Epidermal melanocyte (primary cell): ENCODE measurements around the gene DCLRE1B.
"Not testable (repeated sequence)": the region's sequence is repeated elsewhere in the genome, so short reads cannot be mapped to it uniquely, and the experiment has no call there.

ENCODE experiments used
- DNase-seq: peaks from one replicate; pipeline ENCODE4 v3.0.0; 2011; ENCODE audit warnings: low spot score; ENCODE audit not compliant: insufficient read length

Gene DCLRE1B

GRCh38 chr1:113946678-113947387 lies 41.7 kb downstream of the DCLRE1B start:
- no peak for DNase-seq

DNA sequence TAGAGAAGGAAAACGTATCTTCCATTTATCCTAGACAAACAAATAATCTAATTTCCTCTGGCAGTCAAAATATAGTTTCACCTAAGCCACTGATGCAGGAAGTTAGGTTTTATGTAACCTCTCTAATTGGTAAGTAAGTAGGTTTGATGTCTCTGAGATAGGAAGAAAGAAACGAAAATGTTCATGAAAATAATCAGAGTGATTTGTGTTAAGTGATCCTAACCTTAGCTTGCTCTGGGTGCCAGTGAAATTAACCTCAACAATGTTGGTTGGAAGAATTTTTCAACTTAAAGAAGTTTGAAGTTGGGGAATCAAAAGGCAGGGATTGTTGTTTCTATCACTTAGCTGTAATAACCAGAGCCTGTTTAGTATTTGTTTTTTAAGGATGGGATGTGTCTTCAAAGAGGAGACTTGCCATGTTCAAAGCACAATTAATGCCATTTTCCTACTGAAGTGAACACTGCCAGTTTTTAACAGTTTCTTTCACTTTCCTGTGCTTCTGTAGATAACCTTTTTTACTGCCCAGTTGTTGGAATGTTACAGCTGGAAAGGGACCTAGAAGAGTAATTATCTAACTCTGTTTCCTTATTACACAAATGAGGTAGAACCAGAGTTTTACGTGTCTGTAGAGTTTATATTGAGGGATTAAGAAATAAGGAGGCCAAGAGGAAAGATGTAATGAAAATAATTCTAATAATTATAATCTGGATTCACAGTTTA lies 42.4 kb downstream of the DCLRE1B start:
- DNase-seq: no peak

DNA sequence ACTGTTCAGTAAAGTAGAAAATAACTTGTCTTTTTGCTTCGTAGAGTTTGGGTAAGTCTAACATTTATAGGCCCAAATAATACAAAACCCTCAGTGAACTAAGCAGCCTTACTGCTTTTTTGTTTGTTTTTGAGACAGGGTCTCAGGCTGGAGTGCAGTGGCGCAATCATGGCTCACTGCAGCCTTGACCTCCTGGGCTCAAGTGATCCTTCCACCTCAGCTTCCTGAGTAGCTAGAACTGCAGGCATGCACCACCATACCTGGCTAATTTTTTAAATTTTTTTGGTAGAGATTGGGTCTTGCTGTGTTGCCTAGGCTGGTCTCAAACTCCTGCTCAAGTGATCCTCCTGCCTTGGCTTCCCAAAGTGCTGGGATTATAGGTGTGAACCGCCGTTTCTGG lies 43.0 kb downstream of the DCLRE1B start:
- DNase-seq: not testable (repeated sequence)

DNA sequence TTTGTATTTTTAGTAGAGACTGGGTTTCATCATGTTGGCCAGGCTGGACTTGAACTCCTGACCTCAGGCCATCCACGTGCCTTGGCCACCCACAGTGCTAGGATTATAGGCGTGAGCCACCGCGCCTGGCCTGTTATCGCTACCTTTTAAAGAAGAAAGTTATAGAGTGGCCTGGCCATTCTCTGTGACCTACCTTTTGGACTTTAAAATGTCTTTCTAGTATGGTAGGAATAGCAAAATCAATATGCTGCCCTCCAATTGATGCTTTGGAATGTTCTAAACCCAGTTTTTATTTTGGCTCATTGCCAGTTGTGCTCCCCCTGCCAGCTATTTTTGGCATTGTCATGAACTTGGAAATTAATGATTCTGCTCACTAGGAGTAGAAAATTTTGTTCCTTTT lies 43.9 kb downstream of the DCLRE1B start:
- no peak for DNase-seq

- DNase-seq: no peak
Observed at GRCh38 chr1:113950908-113951307, 45.8 kb downstream of the DCLRE1B start.

GRCh38 chr1:113951719-113952118 lies 46.6 kb downstream of the DCLRE1B start:
- DNase-seq: no peak

DNA sequence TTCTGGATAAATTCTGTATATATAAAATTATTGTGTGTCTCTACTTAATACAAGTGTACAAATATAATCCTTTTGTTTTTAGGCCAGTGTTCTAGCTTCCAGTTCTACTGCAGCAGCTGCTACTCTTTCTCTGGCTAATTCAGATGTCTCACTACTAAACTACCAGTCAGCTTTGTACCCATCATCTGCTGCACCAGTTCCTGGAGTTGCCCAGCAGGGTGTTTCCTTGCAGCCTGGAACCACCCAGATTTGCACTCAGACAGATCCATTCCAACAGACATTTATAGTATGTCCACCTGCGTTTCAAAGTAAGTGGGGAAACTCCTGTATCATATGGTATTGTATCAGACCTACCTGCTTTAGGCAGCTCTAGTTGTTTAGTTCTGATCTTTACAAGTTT lies 52.9 kb downstream of the DCLRE1B start:
- DNase-seq: no peak

- DNase-seq: no peak
Observed at GRCh38 chr1:113958691-113959090, 53.6 kb downstream of the DCLRE1B start.

DNA sequence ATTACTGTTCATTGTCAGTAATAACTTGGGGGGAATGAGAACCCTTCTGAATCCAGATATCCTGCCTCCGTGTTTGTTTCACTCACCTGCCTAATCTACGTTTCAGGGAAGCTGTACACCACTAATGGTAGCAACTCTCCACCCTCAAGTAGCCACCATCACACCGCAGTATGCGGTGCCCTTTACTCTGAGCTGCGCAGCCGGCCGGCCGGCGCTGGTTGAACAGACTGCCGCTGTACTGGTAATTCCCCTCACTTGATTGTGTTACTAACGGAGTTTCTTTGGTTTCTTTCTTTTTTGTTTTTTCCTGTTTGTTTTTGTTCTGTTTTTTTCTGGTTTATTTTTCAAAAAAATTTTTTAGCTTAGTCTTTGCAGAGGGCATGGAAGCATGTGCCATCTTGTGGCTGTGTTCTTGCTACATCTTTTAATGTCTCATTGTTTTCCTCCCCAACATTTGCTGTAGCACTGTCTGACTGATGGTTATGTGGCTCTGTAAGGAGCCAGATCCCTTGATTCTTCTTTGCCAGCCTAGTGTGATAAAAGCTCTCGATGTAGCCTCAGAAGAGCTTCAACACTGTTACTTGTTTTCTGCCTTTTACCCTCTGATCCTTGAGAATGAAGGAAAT lies 58.3 kb downstream of the DCLRE1B start:
- DNase-seq: no peak
